ENCODE data around the gene CCDC91.

Gene CCDC91

GRCh38 chr12:28190321-28191050 is at the start of gene CCDC91:
CCDC91 (plus strand) TSS chr12:28190456; CDS start chr12:28257216, 66,760 bp downstream.
- DNase-seq (ENCODE audit: extremely low spot score, insufficient read length, low read depth): peak; percentile 74
- FAIRE-seq: peak; percentile 77

DNA sequence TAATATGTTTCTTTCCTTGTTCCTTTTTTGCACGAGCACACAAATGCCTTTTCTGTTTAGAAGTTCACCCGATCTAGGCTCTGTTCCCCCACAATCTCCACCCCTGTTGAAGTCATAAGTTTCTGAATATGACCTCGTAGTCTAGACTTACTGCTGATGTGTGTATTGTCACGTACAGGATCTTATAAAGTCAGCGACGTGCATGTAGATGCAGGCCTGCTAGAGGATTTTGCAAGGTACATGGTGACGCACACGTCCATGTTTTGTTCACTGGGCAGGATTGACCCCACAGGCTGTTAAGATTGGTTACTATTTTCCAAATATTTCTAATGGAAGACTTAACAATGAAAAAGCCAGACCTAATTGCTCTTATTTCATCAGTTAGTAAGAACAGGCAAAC is 46.2 kb upstream of the CCDC91 start:
- DNase-seq (ENCODE audit: extremely low spot score, insufficient read length, low read depth): no peak
- no peak for FAIRE-seq

GRCh38 chr12:28144532-28144931 is 45.7 kb upstream of the CCDC91 start:
- no peak for FAIRE-seq

GRCh38 chr12:28145216-28145615 is 45.0 kb upstream of the CCDC91 start:
- FAIRE-seq (no peak), DNase-seq (ENCODE audit: extremely low spot score, insufficient read length, low read depth) (no peak)

More at GRCh38 chr12:28144532-28144931, 45.7 kb upstream of the CCDC91 start:
- DNase-seq (ENCODE audit: extremely low spot score, insufficient read length, low read depth): no peak

- FAIRE-seq (no peak), DNase-seq (ENCODE audit: extremely low spot score, insufficient read length, low read depth) (no peak)
Observed at GRCh38 chr12:28149279-28149678, 41.0 kb upstream of the CCDC91 start.

- DNase-seq (ENCODE audit: extremely low spot score, insufficient read length, low read depth) (no peak), FAIRE-seq (no peak)
Observed at GRCh38 chr12:28156362-28156761, 33.9 kb upstream of the CCDC91 start.

GRCh38 chr12:28156804-28157203 is 33.5 kb upstream of the CCDC91 start:
- no peak for FAIRE-seq

GRCh38 chr12:28158353-28158752 is 31.9 kb upstream of the CCDC91 start:
- no peak for DNase-seq (ENCODE audit: extremely low spot score, insufficient read length, low read depth)
- FAIRE-seq: no peak

More at GRCh38 chr12:28156804-28157203, 33.5 kb upstream of the CCDC91 start:
- DNase-seq (ENCODE audit: extremely low spot score, insufficient read length, low read depth): no peak

GRCh38 chr12:28159688-28160087 is 30.6 kb upstream of the CCDC91 start:
- DNase-seq (ENCODE audit: extremely low spot score, insufficient read length, low read depth): no peak
- no peak for FAIRE-seq

GRCh38 chr12:28161697-28162096 is 28.6 kb upstream of the CCDC91 start:
- DNase-seq (ENCODE audit: extremely low spot score, insufficient read length, low read depth) (no peak), FAIRE-seq (no peak)

DNA sequence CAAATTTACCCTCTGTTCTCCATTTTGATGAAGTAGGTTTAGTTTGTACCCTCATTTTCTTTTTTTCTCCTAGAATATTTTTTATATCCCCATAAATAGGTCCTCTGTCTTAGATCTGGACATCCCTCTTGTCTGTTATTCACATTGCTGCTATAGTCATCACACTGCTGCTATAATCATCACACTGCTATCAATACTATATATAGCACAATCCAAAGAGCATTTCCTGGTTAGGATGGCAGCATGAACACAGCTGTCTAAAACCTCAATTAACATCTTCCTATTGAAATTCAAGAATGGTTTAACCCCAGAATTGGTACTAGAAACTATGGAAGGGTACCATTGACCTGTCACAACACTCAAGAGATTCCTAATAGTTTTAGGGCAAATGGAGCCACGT is 27.6 kb upstream of the CCDC91 start:
- FAIRE-seq (no peak), DNase-seq (ENCODE audit: extremely low spot score, insufficient read length, low read depth) (no peak)

DNA sequence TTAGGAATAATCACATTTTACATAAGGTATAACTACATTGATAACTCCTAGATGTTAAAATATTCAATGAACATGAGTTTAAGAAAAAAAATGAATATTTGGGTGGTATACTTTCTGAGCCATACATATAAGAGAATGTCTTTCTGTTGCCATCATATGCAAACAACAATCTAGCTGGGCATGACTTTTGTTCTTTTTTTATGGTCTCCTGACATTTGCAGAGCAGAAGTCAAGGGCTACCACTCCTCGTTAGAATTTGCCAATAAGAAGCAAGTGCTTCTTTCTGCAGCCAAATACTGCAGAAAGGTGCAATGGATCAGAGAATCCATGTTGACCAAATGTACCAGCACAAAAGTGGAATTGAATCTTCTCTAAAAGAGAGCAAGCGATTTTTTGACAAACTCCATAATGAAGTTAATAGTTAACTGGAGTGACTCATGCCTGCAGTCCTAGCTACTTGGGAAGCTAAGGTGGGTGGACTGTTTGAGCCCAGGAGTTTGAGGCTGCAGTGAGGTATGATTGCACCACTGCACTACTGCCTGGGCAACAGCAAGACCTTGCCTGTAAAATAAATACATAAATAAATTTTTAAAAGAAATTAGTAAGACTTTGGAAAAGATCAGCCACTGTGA is 25.5 kb upstream of the CCDC91 start:
- no peak for FAIRE-seq
- DNase-seq (ENCODE audit: extremely low spot score, insufficient read length, low read depth): no peak

DNA sequence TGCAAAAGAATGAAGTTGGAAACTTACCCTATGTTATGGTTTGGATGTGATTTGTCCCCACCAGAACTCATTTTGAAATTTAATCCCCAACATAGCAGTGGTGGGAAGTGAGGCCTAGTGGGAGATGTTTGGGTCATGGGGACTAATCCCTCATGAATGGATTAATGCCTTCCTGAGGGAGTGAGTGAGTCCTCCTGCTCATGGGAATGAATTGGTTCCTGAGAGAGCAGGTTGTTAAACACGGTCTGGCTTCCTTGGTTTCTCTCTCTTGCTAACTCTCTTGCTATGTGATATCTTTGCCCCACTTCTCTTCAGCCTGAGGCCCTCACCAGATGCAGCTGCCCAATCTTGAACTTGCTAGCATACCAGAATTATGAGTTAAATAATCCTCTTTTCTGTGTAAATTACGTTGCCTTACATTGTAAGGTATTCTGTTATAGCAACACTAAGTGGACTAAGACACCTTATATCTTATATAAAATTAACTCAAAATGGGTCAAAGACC is 22.2 kb upstream of the CCDC91 start:
- DNase-seq (ENCODE audit: extremely low spot score, insufficient read length, low read depth): no peak
- FAIRE-seq: no peak

DNA sequence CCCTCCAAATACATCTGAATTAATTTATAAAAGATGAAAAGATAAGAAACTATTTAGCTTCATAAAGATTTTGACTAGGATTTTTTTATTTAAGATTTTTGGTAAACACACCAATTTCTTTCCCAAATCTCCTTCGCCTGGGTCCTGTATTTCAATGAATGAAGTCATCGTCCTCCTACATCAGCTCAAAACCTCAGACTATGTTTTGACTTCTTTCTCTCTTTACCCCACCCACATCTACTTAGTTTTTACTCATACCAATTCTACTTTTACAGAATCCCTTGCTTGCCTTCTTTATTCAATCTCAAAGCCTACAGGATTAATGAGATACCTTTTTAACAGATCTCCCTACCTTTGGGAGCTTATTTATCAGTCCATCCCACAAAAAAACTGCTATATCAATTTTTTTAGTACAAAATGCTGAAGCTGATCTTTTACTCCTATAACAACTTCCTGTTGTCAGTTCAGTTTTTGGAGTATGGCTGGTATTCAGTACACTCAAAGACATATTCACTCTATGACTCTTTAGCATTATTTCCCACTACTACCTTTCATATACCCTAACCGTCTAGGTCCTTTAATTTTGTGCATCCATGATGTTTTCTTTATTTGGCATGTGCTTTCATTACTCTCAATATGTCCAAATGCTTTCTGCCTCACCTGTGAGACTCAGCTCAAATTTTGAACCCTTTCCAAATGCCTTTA is 18.7 kb upstream of the CCDC91 start:
- DNase-seq (ENCODE audit: extremely low spot score, insufficient read length, low read depth) (no peak), FAIRE-seq (no peak)

- DNase-seq (ENCODE audit: extremely low spot score, insufficient read length, low read depth) (no peak), FAIRE-seq (no peak)
Observed at GRCh38 chr12:28172434-28173030, 17.7 kb upstream of the CCDC91 start.

DNA sequence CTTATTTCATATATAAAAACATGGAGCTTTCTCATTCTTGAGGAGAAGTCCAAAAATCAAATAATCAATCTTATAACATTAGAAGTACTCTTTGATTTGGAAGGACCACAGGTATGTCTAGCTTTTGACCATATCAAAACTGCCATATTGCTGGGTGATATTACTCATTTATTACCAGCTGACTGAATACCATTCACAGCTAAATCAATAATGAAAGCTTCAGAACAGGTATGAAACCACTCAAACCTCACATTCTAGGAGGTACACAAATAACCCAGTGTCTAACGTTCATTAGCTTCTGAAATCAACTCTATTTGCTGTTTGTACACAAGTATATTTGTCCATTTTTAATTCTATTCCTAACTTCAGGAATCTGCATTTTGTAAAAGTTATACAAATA is 16.8 kb upstream of the CCDC91 start:
- no peak for FAIRE-seq

GRCh38 chr12:28175098-28175589 is 15.1 kb upstream of the CCDC91 start:
- DNase-seq (ENCODE audit: extremely low spot score, insufficient read length, low read depth): no peak
- FAIRE-seq: no peak

More for the DNA sequence above, 16.8 kb upstream of the CCDC91 start:
- DNase-seq (ENCODE audit: extremely low spot score, insufficient read length, low read depth): no peak

DNA sequence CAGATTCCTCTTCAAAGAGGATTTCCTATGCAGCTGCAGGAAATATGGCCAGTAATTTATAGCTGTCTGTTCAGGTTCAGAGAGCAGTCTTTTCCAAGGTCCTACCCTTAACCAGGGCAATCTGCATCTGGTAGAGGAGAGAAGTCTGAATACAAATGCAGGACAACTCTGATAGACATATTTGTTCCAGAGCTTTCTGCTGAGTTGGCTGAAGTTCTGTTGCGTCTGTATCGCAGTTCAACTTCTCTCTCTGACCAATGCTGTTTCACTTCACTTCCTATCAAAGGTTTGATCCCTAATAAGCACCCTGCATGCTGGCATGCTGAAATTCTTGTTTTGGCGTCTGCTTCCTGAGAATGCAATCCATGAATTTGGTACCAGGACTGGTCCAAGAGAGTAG is 14.0 kb upstream of the CCDC91 start:
- FAIRE-seq (no peak), DNase-seq (ENCODE audit: extremely low spot score, insufficient read length, low read depth) (no peak)

GRCh38 chr12:28177461-28177860 is 12.8 kb upstream of the CCDC91 start:
- no peak for DNase-seq (ENCODE audit: extremely low spot score, insufficient read length, low read depth)
- FAIRE-seq: no peak

- FAIRE-seq (no peak), DNase-seq (ENCODE audit: extremely low spot score, insufficient read length, low read depth) (no peak)
Observed at GRCh38 chr12:28177905-28178304, 12.4 kb upstream of the CCDC91 start.

Data from GM18507 (cell line).